ENCODE data around the gene RELT.

The RELT gene

GRCh38 chr11:73445980-73446379, 69.8 kb downstream of the RELT start:
- no peak overlapping the region for H3K4me3 ChIP-seq (ENCODE audit: low read depth, low read length)
- DNase-seq: no peak

GRCh38 chr11:73446766-73447165, 70.6 kb downstream of the RELT start:
- DNase-seq: no peak
- peaks cover 10% of the 10 kb centered on the region for H3K9me3 ChIP-seq (ENCODE audit: severe bottlenecking)
- peaks cover 18% of the 10 kb centered on the region for H3K36me3 ChIP-seq
- H3K27me3 ChIP-seq (ENCODE audit: insufficient read depth, low read depth, severe bottlenecking): no peaks in the 10 kb centered on the region
- H3K27ac ChIP-seq: no peak overlapping the region
- H3K4me3 ChIP-seq (ENCODE audit: low read depth, low read length): no peak overlapping the region
- no peak for TF ChIP-seq CTCF (IDR thresholded peaks at IDR 0.05; ENCODE audit: low read depth, low read length)

More at GRCh38 chr11:73445980-73446379, 69.8 kb downstream of the RELT start:
- TF ChIP-seq CTCF (IDR thresholded peaks at IDR 0.05; ENCODE audit: low read depth, low read length): no peak
- Histone ChIP-seq H3K27ac (no peak overlapping the region), H3K36me3 (peaks cover 24% of the 10 kb centered on the region), H3K9me3 (ENCODE audit: severe bottlenecking) (peaks cover 10% of the 10 kb centered on the region), H3K27me3 (ENCODE audit: insufficient read depth, low read depth, severe bottlenecking) (no peaks in the 10 kb centered on the region)

Data from WERI-Rb-1 (cell line).